Astrocyte (in vitro differentiated cells and primary cell): ENCODE results near the gene ARHGEF2. TPM values are rescaled to one million over a fixed set of nuclear protein-coding genes. Genes with fewer than 3 reads are reported as not detected.

Experiments used
- DNase-seq: peaks from one replicate; pipeline ENCODE4 v3.0.0-alpha.2; 2010; ENCODE audit warnings: low read depth
- FAIRE-seq: peaks from 2 replicates; lab custom pipeline; 2011; peaks lifted over from hg19 to GRCh38; lab: Jason Lieb, UNC
- H2AFZ ChIP-seq: 2 replicates; pipeline ENCODE4 v1.6.0; 2012; ENCODE audit warnings: low read depth, low read length, inconsistent platforms
- H3K27ac ChIP-seq: 2 replicates; pipeline ENCODE4 v1.5.1; 2011; ENCODE audit warnings: low read depth, low read length, inconsistent platforms
- H3K27me3 ChIP-seq: 2 replicates; pipeline ENCODE4 v1.6.0; 2011; ENCODE audit warnings: low read length, inconsistent platforms; ENCODE audit not compliant: insufficient read depth
- H3K36me3 ChIP-seq: 2 replicates; pipeline ENCODE4 v1.5.1; 2011; ENCODE audit warnings: low read length, inconsistent platforms; ENCODE audit not compliant: insufficient read depth
- H3K4me1 ChIP-seq: 2 replicates; pipeline ENCODE4 v1.5.1; 2011; ENCODE audit warnings: low read length, inconsistent platforms; ENCODE audit not compliant: insufficient read depth
- H3K4me2 ChIP-seq: 2 replicates; pipeline ENCODE4 v1.6.0; 2012; ENCODE audit warnings: low read length, inconsistent platforms
- H3K4me3 ChIP-seq: 2 replicates; pipeline ENCODE4 v1.5.1; 2011; ENCODE audit warnings: low read depth, mild to moderate bottlenecking, low read length, inconsistent platforms; ENCODE audit not compliant: insufficient read depth
- H3K79me2 ChIP-seq: 2 replicates; pipeline ENCODE4 v1.6.0; 2012; ENCODE audit warnings: mild to moderate bottlenecking, low read length, inconsistent platforms; ENCODE audit not compliant: insufficient read depth
- H3K9ac ChIP-seq: 2 replicates; pipeline ENCODE4 v1.6.0; 2012; ENCODE audit warnings: mild to moderate bottlenecking, low read length, inconsistent platforms
- H3K9me3 ChIP-seq: 2 replicates; pipeline ENCODE4 v1.5.1; 2012; ENCODE audit warnings: low read depth, mild to moderate bottlenecking, low read length, inconsistent platforms; ENCODE audit not compliant: insufficient read depth
- H4K20me1 ChIP-seq: 2 replicates; pipeline ENCODE4 v1.6.0; 2012; ENCODE audit warnings: low read length, inconsistent platforms; ENCODE audit not compliant: insufficient read depth
- H3K27ac Mint-ChIP-seq: one replicate; pipeline ENCODE4 v1.8.0; 2021; ENCODE audit warnings: mild to moderate bottlenecking, mixed read lengths; ENCODE audit not compliant: unreplicated experiment
- H3K27me3 Mint-ChIP-seq: one replicate; pipeline ENCODE4 v1.8.0; 2021; ENCODE audit warnings: low read depth, mixed read lengths; ENCODE audit not compliant: unreplicated experiment
- H3K36me3 Mint-ChIP-seq: one replicate; pipeline ENCODE4 v1.8.0; 2021; ENCODE audit warnings: low read depth, mixed read lengths; ENCODE audit not compliant: unreplicated experiment
- H3K4me1 Mint-ChIP-seq: one replicate; pipeline ENCODE4 v1.8.0; 2021; ENCODE audit warnings: low read depth, mixed read lengths; ENCODE audit not compliant: unreplicated experiment
- H3K4me3 Mint-ChIP-seq: one replicate; pipeline ENCODE4 v1.8.0; 2021; ENCODE audit warnings: mild to moderate bottlenecking, moderate library complexity, mixed read lengths; ENCODE audit not compliant: unreplicated experiment
- H3K9me3 Mint-ChIP-seq: one replicate; pipeline ENCODE4 v1.8.0; 2021; ENCODE audit warnings: mild to moderate bottlenecking, mixed read lengths; ENCODE audit not compliant: unreplicated experiment
- EZH2 ChIP-seq: IDR thresholded peaks from 2 replicates; pipeline ENCODE4 v1.6.1; 2012; ENCODE audit warnings: mild to moderate bottlenecking, low read length, inconsistent platforms; ENCODE audit not compliant: insufficient read depth
- total RNA-seq: library from RNA; stranded (reverse); gene quantifications from 2 replicates; pipeline ENCODE4 v1.2.1, GENCODE V29; 2021
- TF ChIP-seq, protein P1 (sequence below): IDR thresholded peaks from 2 replicates; pipeline ENCODE4 v1.5.1; 2011; ENCODE audit warnings: low read depth, mild to moderate bottlenecking, inconsistent platforms, low read length, moderate library complexity; ENCODE audit not compliant: insufficient read depth

ARHGEF2 gene
- total RNA-seq, 1 donor from 2014 or later = 99.3 TPM

DNA sequence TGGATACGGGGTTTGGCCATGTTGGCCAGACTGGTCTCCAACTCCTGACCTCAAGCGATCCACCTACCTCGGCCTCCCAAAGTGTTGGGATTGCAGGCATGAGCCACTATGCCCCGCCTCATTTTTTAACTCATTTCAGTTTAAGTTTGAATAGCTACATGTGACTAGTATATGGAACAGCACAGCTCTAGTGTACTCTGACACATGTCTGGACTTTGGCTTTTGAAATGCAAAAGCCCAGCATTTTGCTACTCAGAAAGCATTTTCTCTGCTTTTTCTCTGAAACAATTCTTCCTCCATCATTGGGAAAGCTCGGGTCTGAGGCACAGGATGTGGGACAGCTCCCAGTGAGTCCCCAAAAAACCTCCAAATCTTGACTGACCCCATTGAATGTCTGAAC is 46.5 kb upstream of the ARHGEF2 start:
- Histone ChIP-seq H3K4me2 (no peak overlapping the region), H3K36me3 (no peaks in the 10 kb centered on the region), H4K20me1 (peaks cover 5% of the 10 kb centered on the region), H3K79me2 (peaks cover 10% of the 10 kb centered on the region), H3K27ac (no peak overlapping the region), H3K4me1 (peaks cover 5% of the 10 kb centered on the region), H3K4me3 (no peak overlapping the region), H2AFZ (no peak overlapping the region), H3K9me3 (no peaks in the 10 kb centered on the region), H3K9ac (no peak overlapping the region), H3K27me3 (no peaks in the 10 kb centered on the region)
- TF ChIP-seq, protein P1, sequence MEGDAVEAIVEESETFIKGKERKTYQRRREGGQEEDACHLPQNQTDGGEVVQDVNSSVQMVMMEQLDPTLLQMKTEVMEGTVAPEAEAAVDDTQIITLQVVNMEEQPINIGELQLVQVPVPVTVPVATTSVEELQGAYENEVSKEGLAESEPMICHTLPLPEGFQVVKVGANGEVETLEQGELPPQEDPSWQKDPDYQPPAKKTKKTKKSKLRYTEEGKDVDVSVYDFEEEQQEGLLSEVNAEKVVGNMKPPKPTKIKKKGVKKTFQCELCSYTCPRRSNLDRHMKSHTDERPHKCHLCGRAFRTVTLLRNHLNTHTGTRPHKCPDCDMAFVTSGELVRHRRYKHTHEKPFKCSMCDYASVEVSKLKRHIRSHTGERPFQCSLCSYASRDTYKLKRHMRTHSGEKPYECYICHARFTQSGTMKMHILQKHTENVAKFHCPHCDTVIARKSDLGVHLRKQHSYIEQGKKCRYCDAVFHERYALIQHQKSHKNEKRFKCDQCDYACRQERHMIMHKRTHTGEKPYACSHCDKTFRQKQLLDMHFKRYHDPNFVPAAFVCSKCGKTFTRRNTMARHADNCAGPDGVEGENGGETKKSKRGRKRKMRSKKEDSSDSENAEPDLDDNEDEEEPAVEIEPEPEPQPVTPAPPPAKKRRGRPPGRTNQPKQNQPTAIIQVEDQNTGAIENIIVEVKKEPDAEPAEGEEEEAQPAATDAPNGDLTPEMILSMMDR = no peak
- TF ChIP-seq EZH2 = no peak
- no peak overlapping the region for H3K27ac Mint-ChIP-seq
- peaks cover 19% of the 10 kb centered on the region for H3K27me3 Mint-ChIP-seq
- peaks cover under 1% of the 10 kb centered on the region for H3K4me1 Mint-ChIP-seq
- DNase-seq = no peak
- no peak for FAIRE-seq
- no peak overlapping the region for H3K4me3 Mint-ChIP-seq
- H3K36me3 Mint-ChIP-seq = peaks cover under 1% of the 10 kb centered on the region
- no peaks in the 10 kb centered on the region for H3K9me3 Mint-ChIP-seq

- Histone ChIP-seq H3K9me3 (no peaks in the 10 kb centered on the region), H3K4me1 (peaks cover 5% of the 10 kb centered on the region), H3K36me3 (peaks cover 6% of the 10 kb centered on the region), H3K79me2 (peaks cover 38% of the 10 kb centered on the region), H3K4me3 (no peak overlapping the region), H2AFZ (no peak overlapping the region), H3K27ac (no peak overlapping the region), H3K4me2 (no peak overlapping the region), H4K20me1 (peaks cover 19% of the 10 kb centered on the region), H3K27me3 (no peaks in the 10 kb centered on the region), H3K9ac (no peak overlapping the region)
- H3K27me3 Mint-ChIP-seq = peaks cover 19% of the 10 kb centered on the region
- H3K36me3 Mint-ChIP-seq = peaks cover 9% of the 10 kb centered on the region
- DNase-seq = no peak
- no peaks in the 10 kb centered on the region for H3K9me3 Mint-ChIP-seq
- H3K27ac Mint-ChIP-seq = no peak overlapping the region
- TF ChIP-seq, protein P1 = no peak
- TF ChIP-seq EZH2 = no peak
- H3K4me3 Mint-ChIP-seq = no peak overlapping the region
- FAIRE-seq = no peak
- peaks cover 3% of the 10 kb centered on the region for H3K4me1 Mint-ChIP-seq
Observed at GRCh38 chr1:156021954-156022353, 43.6 kb upstream of the ARHGEF2 start.

GRCh38 chr1:156021093-156021428 is 42.7 kb upstream of the ARHGEF2 start:
- Histone ChIP-seq H3K27me3 (no peaks in the 10 kb centered on the region), H3K4me1 (peaks cover 5% of the 10 kb centered on the region), H3K9me3 (no peaks in the 10 kb centered on the region), H3K27ac (no peak overlapping the region), H3K4me2 (peak overlapping the region; percentile 93), H3K9ac (peak overlapping the region; percentile 91), H3K79me2 (peaks cover 45% of the 10 kb centered on the region), H2AFZ (peak overlapping the region; percentile 73), H3K36me3 (peaks cover 11% of the 10 kb centered on the region), H3K4me3 (peak overlapping the region; percentile 94), H4K20me1 (peaks cover 24% of the 10 kb centered on the region)
- Mint-ChIP-seq H3K27ac (no peak overlapping the region), H3K36me3 (peaks cover 12% of the 10 kb centered on the region), H3K4me1 (peaks cover 3% of the 10 kb centered on the region), H3K4me3 (peak overlapping the region; percentile 97), H3K27me3 (peaks cover 19% of the 10 kb centered on the region), H3K9me3 (peaks cover 3% of the 10 kb centered on the region)
- FAIRE-seq (no peak), DNase-seq (no peak)
- TF ChIP-seq EZH2 = no peak
- TF ChIP-seq, protein P1 = no peak
